ENCODE data around the gene ADGRF1.
"Not testable (repeated sequence)": the region's sequence is repeated elsewhere in the genome, so short reads cannot be mapped to it uniquely, and the experiment has no call there.

ADGRF1 gene

GRCh38 chr6:47061309-47062300 is 19.5 kb upstream of the ADGRF1 start:
- DNase-seq = no peak

GRCh38 chr6:47059216-47059885 is 17.2 kb upstream of the ADGRF1 start:
- DNase-seq = no peak

DNA sequence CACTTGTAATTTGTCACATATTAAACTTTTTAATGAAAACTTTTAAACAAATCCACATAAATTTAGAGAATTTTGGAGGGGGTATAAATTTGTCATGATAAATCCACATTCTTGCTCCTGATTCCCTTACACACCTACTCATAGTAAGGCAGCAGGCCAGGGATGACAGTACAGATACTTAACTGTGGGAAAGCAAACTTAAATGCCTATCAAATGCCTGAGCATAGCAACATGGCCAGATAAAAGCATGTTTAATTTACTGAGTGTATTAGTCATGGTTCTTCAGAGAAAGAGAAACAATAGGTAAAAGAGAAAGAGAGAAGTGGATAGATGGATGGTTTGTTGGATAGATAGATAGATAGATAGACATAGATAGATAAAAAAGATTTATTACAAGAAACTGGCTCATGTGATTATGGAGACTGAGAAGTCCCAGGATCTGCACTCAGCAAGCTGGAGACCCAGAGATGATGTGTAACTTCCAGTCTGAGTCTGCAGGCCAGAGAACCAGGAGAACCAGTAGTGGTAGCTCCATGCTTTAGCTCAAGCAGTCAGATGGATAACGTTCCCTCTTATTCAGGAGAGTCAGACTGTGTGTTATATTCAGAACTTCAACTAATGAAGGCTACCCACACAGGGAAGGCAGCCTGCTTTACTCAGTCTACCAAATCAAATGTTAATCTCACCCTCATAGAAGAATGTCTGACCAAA is 15.9 kb upstream of the ADGRF1 start:
- DNase-seq = no peak

DNA sequence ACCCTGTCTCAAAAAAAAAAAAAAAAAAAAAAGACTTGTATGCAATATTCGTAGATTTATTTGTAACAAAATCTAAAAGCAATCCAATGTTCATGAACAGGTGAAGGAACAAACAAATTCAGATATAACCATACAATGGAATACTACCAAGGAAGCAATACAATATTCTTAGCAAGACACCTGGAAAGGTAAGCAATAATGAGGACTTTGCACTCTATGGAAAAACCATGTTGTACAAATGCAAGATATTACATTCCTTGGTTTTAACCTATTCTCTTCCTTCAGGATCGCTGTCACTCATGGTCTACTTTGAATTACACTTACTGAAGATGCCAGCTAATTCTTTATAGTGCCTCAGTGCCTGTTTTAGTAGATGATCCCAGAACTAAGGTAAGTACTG is 14.7 kb upstream of the ADGRF1 start:
- no peak for DNase-seq

DNA sequence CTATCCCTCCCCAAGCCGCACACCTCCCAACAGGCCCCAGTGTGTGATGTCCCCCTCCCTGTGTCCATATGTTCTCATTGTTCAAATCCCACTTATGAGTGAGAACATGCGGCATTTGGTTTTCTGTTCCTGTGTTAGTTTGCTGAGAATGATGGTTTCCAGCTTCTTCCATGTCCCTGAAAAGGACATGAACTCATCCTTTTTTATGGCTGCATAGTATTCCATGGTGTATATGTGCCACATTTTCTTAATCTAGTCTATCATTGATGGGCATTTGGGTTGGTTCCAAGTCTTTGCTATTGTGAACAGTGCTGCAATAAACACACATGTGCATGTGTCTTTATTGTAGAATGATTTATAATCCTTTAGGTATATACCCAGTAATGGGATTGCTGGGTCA is 12.2 kb upstream of the ADGRF1 start:
- DNase-seq = not testable (repeated sequence)

DNA sequence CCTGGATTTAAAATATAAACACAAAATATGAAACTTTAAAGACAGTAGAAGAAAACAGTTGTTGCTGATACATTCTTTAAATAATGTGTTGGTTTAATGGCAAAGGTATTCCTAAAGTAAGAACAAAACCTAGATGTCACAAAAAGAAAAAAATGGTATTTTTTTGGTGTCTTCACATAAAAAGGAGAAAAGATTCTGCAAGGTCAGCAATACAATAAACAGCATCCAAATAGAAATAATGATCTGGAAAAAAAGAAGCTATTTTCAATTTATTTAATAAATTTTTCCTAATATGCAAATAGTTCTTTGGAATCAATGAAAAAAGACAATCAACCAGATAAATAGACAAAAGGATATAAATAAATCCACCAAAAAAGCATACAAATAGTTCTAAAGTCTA is 6.5 kb upstream of the ADGRF1 start:
- no peak for DNase-seq

- peak; percentile 64 for DNase-seq
These were observed 5.6 kb upstream of the ADGRF1 start for GRCh38 chr6:47047479-47048407.

DNA sequence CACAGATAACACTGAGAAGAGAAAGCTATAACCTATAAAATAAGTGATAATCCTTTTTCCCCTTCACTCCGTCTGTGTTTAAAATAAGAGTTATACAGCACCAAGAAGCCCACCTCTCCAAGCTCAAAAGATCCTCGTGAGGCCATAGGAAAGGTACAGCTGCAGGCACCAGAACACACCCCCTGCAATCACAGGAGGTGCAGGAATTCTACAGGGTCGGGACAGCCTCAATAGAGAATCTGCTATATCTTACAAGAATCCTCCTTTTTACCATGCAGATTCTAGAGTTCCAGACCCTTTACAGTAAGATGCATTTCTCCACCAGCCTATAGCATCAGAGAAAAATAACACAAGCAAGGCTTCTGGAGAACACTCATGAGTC is 5.0 kb upstream of the ADGRF1 start:
- no peak for DNase-seq

GRCh38 chr6:47044397-47044796 is 2.3 kb upstream of the ADGRF1 start:
- no peak for DNase-seq

- no peak for DNase-seq
These were observed 1.2 kb upstream of the ADGRF1 start for GRCh38 chr6:47043286-47043685.

- no peak for DNase-seq
These were observed 391 bp downstream of the ADGRF1 start for GRCh38 chr6:47041741-47042140.

GRCh38 chr6:47034926-47035325 is 7.2 kb downstream of the ADGRF1 start:
- no peak for DNase-seq

DNA sequence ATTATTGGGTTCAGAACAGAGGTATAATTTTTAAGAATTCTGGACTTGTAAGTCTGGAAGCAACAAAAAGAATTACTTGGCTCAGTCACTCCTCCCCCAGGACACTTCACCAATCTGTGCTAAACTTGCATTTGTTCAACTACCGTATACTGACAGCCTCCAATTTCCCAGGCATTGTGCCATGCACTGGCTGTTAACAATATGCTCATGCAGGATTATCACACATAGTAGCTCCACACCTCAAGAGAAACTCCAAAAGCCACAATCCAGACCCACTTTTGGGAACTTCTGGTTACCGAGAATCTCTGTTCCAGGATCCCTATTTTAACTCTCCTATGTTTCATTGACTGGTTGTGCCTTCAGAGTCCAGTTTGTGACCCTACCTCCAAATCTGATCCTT is 7.7 kb downstream of the ADGRF1 start:
- no peak for DNase-seq

DNA sequence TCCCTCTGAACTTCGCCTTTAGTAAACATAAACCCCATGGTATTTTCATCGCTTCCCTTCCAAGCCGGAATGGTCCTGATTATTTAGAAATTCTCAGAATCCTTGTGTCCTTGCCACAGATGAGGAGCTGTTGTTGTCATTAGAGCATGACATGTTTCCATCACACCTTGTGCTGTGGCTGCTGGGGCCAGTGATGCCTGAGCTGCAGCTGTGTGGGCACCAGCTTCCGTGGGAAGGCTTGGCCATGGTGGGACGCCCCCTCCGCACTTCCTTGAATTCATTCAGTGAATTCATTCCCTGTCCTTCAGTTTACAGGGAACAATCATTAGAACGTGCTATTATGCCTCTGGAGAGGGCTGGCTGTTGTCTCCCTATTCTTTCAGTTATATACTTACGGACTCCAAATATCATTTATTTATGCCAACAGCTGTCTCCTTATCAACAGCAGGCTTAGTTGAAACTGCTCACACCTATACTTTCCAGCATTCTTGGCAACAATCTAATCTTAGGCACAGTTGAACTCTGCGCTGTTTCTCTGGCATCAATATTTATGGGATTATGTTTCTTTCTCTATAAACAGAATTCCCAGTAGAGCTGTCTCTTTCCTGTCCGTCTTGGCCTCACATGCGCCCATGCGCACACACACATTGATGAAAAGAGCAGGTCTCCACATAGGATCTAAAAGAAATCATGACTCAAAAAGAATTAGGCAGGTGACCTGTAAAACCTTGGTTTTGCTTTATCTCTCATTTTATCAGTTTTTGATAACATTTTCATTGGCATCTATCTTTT is 9.0 kb downstream of the ADGRF1 start:
- no peak for DNase-seq

GRCh38 chr6:47031656-47032055 is 10.5 kb downstream of the ADGRF1 start:
- DNase-seq = no peak

- DNase-seq = no peak
These were observed 12.1 kb downstream of the ADGRF1 start for GRCh38 chr6:47029865-47030561.

DNA sequence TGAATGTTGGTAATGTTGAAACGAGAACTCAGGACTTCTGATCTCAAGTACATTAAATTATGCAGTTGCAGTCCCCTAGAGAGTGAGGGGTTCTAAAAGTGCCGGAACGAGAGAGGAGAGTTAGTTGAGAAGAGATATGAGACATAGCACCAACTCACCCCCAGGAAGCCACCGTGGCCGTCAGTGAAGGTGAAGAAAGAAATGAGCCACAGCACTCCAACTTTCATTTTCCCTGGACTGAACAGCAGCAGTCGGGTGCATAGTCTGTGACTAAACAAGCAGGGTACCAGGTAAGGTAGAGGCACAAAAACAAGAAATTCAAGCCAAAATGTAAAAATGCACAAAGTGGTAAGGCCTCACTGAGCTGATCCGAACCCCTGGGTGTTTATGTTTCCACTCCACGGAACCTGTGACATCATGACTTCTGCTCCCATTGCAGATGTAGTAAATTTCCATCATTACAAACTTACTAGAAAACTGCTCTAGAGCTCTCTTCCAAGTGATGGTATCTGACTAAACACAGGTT is 13.2 kb downstream of the ADGRF1 start:
- DNase-seq = no peak

- DNase-seq = no peak
These were observed 14.8 kb downstream of the ADGRF1 start for GRCh38 chr6:47027315-47027714.

- no peak for DNase-seq
These were observed 15.5 kb downstream of the ADGRF1 start for GRCh38 chr6:47026679-47027078.

DNA sequence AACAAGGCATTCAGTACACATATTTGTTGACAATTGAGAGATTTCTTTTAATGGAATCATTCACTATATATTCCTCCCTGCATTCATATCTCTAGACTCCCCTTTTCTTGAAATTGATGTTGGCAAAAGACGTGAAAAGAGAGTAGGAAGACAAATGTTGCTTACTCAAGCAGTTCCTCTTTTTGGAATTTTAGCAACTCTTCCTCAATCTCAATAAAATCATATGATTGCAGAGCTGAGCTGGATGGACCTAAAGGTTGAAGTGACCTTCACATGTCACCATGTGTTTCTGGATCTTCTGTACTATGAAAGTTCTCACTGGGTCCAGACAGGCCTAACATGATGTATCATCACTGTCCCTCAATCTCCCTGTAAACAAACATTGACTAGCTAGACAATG is 18.6 kb downstream of the ADGRF1 start:
- no peak for DNase-seq

GRCh38 chr6:47022191-47022590 is 19.9 kb downstream of the ADGRF1 start:
- DNase-seq = no peak

All from RPMI8226 (cell line).